Esophagus mucosa (tissue), 1 donor: ENCODE data around the gene PTPRN2. TPM values are rescaled to one million over a fixed set of nuclear protein-coding genes. Genes with fewer than 3 reads are reported as not detected.
"Not testable (repeated sequence)": the region's sequence is repeated elsewhere in the genome, so short reads cannot be mapped to it uniquely, and the experiment has no call there.

Experiments
- ATAC-seq: fragments of 200-7000 bp; cut with Tn5 transposase; one replicate; pipeline ENCODE4 v1.9.1; 2020
- total RNA-seq: library from RNA; stranded (reverse); gene quantifications from one replicate; pipeline ENCODE4 v1.2.4, GENCODE V29; 2023
- donor health status: DM: yes; HTN: yes; CAD: no.

The PTPRN2 gene
- total RNA-seq, 1 donor from 2014 or later: 0.44 TPM

GRCh38 chr7:158460665-158461064 is 127.0 kb downstream of the PTPRN2 start:
- no peak for ATAC-seq

- ATAC-seq: no peak
Measured at GRCh38 chr7:158458716-158459282, 128.8 kb downstream of the PTPRN2 start.

GRCh38 chr7:158458096-158458495 is 129.5 kb downstream of the PTPRN2 start:
- no peak for ATAC-seq

GRCh38 chr7:158457586-158457985 is 130.0 kb downstream of the PTPRN2 start:
- not testable (repeated sequence) for ATAC-seq

GRCh38 chr7:158454631-158455030 is 133.0 kb downstream of the PTPRN2 start:
- no peak for ATAC-seq

- ATAC-seq: no peak
Measured at GRCh38 chr7:158453663-158454062, 134.0 kb downstream of the PTPRN2 start.

GRCh38 chr7:158452331-158452730 is 135.3 kb downstream of the PTPRN2 start:
- ATAC-seq: no peak

GRCh38 chr7:158450476-158451124 is 137.0 kb downstream of the PTPRN2 start:
- no peak for ATAC-seq

GRCh38 chr7:158449942-158450341 is 137.7 kb downstream of the PTPRN2 start:
- no peak for ATAC-seq

GRCh38 chr7:158449266-158449665 is 138.4 kb downstream of the PTPRN2 start:
- no peak for ATAC-seq

GRCh38 chr7:158448430-158449100 is 139.1 kb downstream of the PTPRN2 start:
- ATAC-seq: no peak

GRCh38 chr7:158447506-158448171 is 140.0 kb downstream of the PTPRN2 start:
- no peak for ATAC-seq

GRCh38 chr7:158447151-158447505 is 140.5 kb downstream of the PTPRN2 start:
- ATAC-seq: no peak

- ATAC-seq: no peak
Measured at GRCh38 chr7:158446706-158447105, 140.9 kb downstream of the PTPRN2 start.

GRCh38 chr7:158446281-158446680 is 141.3 kb downstream of the PTPRN2 start:
- ATAC-seq: no peak

GRCh38 chr7:158445421-158446175 is 142.0 kb downstream of the PTPRN2 start:
- ATAC-seq: no peak

GRCh38 chr7:158444501-158445420 is 142.9 kb downstream of the PTPRN2 start:
- no peak for ATAC-seq

GRCh38 chr7:158443688-158444483 is 143.7 kb downstream of the PTPRN2 start:
- peak; percentile 27 for ATAC-seq

GRCh38 chr7:158443014-158443687 is 144.5 kb downstream of the PTPRN2 start:
- ATAC-seq: no peak

GRCh38 chr7:158442260-158442659 is 145.4 kb downstream of the PTPRN2 start:
- ATAC-seq: no peak
